H9 (cell line): ENCODE data around the gene METRN. TPM values are rescaled to one million over a fixed set of nuclear protein-coding genes. Genes with fewer than 3 reads are reported as not detected.
A peak's percentile ranks its signal among the peaks of the same experiment; 100 is the strongest.

Experiments
- DNase-seq: peaks from one replicate; pipeline ENCODE4 v3.0.0-alpha.2; 2017
- H2AFZ ChIP-seq: one replicate; pipeline ENCODE4 v1.6.1; 2013; ENCODE audit warnings: mild to moderate bottlenecking, low read length, control low read depth, moderate library complexity
- H2AK5ac ChIP-seq: 2 replicates; pipeline ENCODE4 v1.6.1; 2013; ENCODE audit warnings: low read length, control low read depth, mixed read lengths; ENCODE audit not compliant: insufficient read length
- H2BK120ac ChIP-seq: one replicate; pipeline ENCODE4 v1.6.1; 2013; ENCODE audit warnings: low read depth, mild to moderate bottlenecking, low read length, control low read depth, inconsistent platforms; ENCODE audit not compliant: poor library complexity, severe bottlenecking
- H2BK12ac ChIP-seq: 2 replicates; pipeline ENCODE4 v1.6.1; 2013; ENCODE audit warnings: low read length, control low read depth, mixed read lengths, low read depth; ENCODE audit not compliant: insufficient read length
- H2BK15ac ChIP-seq: 2 replicates; pipeline ENCODE4 v1.6.1; 2013; ENCODE audit warnings: low read depth, low read length, control low read depth
- H2BK20ac ChIP-seq: one replicate; pipeline ENCODE4 v1.6.1; 2013; ENCODE audit warnings: low read depth, mild to moderate bottlenecking, low read length, control low read depth, inconsistent platforms; ENCODE audit not compliant: poor library complexity, severe bottlenecking
- H2BK5ac ChIP-seq: 2 replicates; pipeline ENCODE4 v1.6.1; 2013; ENCODE audit warnings: low read length, control low read depth, mixed read lengths; ENCODE audit not compliant: insufficient read length
- H3K14ac ChIP-seq: 2 replicates; pipeline ENCODE4 v1.6.1; 2013; ENCODE audit warnings: low read length, control low read depth; ENCODE audit not compliant: insufficient read depth
- H3K18ac ChIP-seq: 2 replicates; pipeline ENCODE4 v1.6.1; 2013; ENCODE audit warnings: low read depth, mild to moderate bottlenecking, mixed read lengths, low read length, control low read depth; ENCODE audit not compliant: insufficient read length
- H3K23ac ChIP-seq: 2 replicates; pipeline ENCODE4 v1.6.1; 2013; ENCODE audit warnings: low read length, control low read depth, mixed read lengths, low read depth; ENCODE audit not compliant: insufficient read length
- H3K23me2 ChIP-seq: 2 replicates; pipeline ENCODE4 v1.6.1; 2013; ENCODE audit warnings: low read depth, mild to moderate bottlenecking, mixed read lengths, low read length, control low read depth; ENCODE audit not compliant: insufficient read length, poor library complexity, severe bottlenecking
- H3K27ac ChIP-seq: 2 replicates; pipeline ENCODE4 v1.5.1; 2013; ENCODE audit warnings: low read length, control low read depth, mixed read lengths, low read depth; ENCODE audit not compliant: insufficient read length
- H3K27me3 ChIP-seq: 2 replicates; pipeline ENCODE4 v1.6.1; 2013; ENCODE audit warnings: low read length, control low read depth, inconsistent platforms; ENCODE audit not compliant: insufficient read depth
- H3K4ac ChIP-seq: 2 replicates; pipeline ENCODE4 v1.6.1; 2013; ENCODE audit warnings: low read depth, mild to moderate bottlenecking, control low read depth, inconsistent platforms, low read length, moderate library complexity
- H3K4me1 ChIP-seq: 2 replicates; pipeline ENCODE4 v1.6.1; 2013; ENCODE audit warnings: low read length, control low read depth, inconsistent platforms; ENCODE audit not compliant: insufficient read depth
- H3K4me2 ChIP-seq: 2 replicates; pipeline ENCODE4 v1.6.1; 2013; ENCODE audit warnings: low read length, control low read depth, mixed read lengths; ENCODE audit not compliant: insufficient read length, insufficient read depth
- H3K56ac ChIP-seq: 2 replicates; pipeline ENCODE4 v1.6.1; 2013; ENCODE audit warnings: low read depth, mild to moderate bottlenecking, mixed read lengths, low read length, control low read depth; ENCODE audit not compliant: insufficient read length
- H3K79me1 ChIP-seq: 2 replicates; pipeline ENCODE4 v1.6.1; 2013; ENCODE audit warnings: low read depth, mild to moderate bottlenecking, moderate library complexity, low read length, control low read depth, inconsistent platforms; ENCODE audit not compliant: insufficient read depth, poor library complexity, severe bottlenecking
- H3K79me2 ChIP-seq: 2 replicates; pipeline ENCODE4 v1.6.1; 2013; ENCODE audit warnings: low read length, control low read depth, inconsistent platforms; ENCODE audit not compliant: insufficient read depth
- H3K9ac ChIP-seq: 2 replicates; pipeline ENCODE4 v1.6.1; 2013; ENCODE audit warnings: low read length, control low read depth, mixed read lengths; ENCODE audit not compliant: insufficient read length; ENCODE audit errors: extremely low read depth
- H3K9me3 ChIP-seq: one replicate; pipeline ENCODE4 v1.6.1; 2013; ENCODE audit warnings: low read depth, low read length, inconsistent platforms; ENCODE audit not compliant: control insufficient read depth
- H3T11ph ChIP-seq: one replicate; pipeline ENCODE4 v1.6.1; 2013; ENCODE audit warnings: mild to moderate bottlenecking, low read length, control low read depth, inconsistent platforms
- H4K20me1 ChIP-seq: one replicate; pipeline ENCODE4 v1.6.1; 2013; ENCODE audit not compliant: control insufficient read depth, insufficient read length, insufficient read depth
- H4K5ac ChIP-seq: 2 replicates; pipeline ENCODE4 v1.6.1; 2013; ENCODE audit warnings: low read depth, mild to moderate bottlenecking, mixed read lengths, low read length, control low read depth; ENCODE audit not compliant: insufficient read length
- H4K8ac ChIP-seq: replicated peaks from 2 replicates; pipeline ENCODE4 v1.6.1; 2013; ENCODE audit warnings: low read length, control low read depth, mixed read lengths, low read depth; ENCODE audit not compliant: insufficient read length
- H4K91ac ChIP-seq: 2 replicates; pipeline ENCODE4 v1.6.1; 2013; ENCODE audit warnings: low read depth, mild to moderate bottlenecking, moderate library complexity, mixed read lengths, low read length, control low read depth; ENCODE audit not compliant: insufficient read length
- H3K27ac Mint-ChIP-seq, 3 experiments: 2 replicates in 2 of 3; 3 replicates in 1 of 3; pipeline ENCODE4 v1.8.0; 2020 to 2021; ENCODE audit warnings: mixed read lengths in 3 of 3, mild to moderate bottlenecking in 1 of 3, moderate library complexity in 1 of 3
- H3K27me3 Mint-ChIP-seq: 2 replicates; pipeline ENCODE4 v1.8.0; 2021; ENCODE audit warnings: low read depth, mild to moderate bottlenecking, moderate library complexity, mixed read lengths
- H3K36me3 Mint-ChIP-seq, 3 experiments: 2 replicates in 2 of 3; 3 replicates in 1 of 3; pipeline ENCODE4 v1.8.0; 2020 to 2021; ENCODE audit warnings: low read depth in 3 of 3, mixed read lengths in 3 of 3; ENCODE audit not compliant: insufficient read depth in 1 of 3
- H3K4me1 Mint-ChIP-seq, 2 experiments: 2 replicates each; pipeline ENCODE4 v1.8.0; 2020; ENCODE audit warnings: mixed read lengths in 2 of 2
- H3K4me3 Mint-ChIP-seq, 2 experiments: 2 replicates in 1 of 2; 3 replicates in 1 of 2; pipeline ENCODE4 v1.8.0; 2020 to 2021; ENCODE audit warnings: mild to moderate bottlenecking in 2 of 2, mixed read lengths in 2 of 2, moderate library complexity in 1 of 2
- H3K9me3 Mint-ChIP-seq, 2 experiments: 2 replicates in 1 of 2; 3 replicates in 1 of 2; pipeline ENCODE4 v1.8.0; 2020; ENCODE audit warnings: mild to moderate bottlenecking in 2 of 2, mixed read lengths in 2 of 2, moderate library complexity in 1 of 2
- CTCF ChIP-seq: fragments of 200-600 bp; sonication (generic); conservative IDR thresholded peaks from 3 replicates; pipeline ENCODE4 v1.8.0; 2021; ENCODE audit warnings: antibody characterized with exemption, mild to moderate bottlenecking
- WGBS: extraction: QIAGEN DNeasy Blood & Tissue Kit; methylation state at CpG from one replicate; pipeline ENCODE4 v1.1.7; 2013; ENCODE audit warnings: missing lambda C conversion rate, low lambda C conversion rate, mixed read lengths; ENCODE audit not compliant: insufficient read length; ENCODE audit errors: extremely low coverage; 5-methylcytosine and 5-hydroxymethylcytosine counted together
- total RNA-seq: library from RNA; stranded (reverse); gene quantifications from 2 replicates; pipeline ENCODE4 v1.2.1, GENCODE V29; 2021

METRN gene
- total RNA-seq, 1 experiment from 2014 or later: 26.2 TPM

GRCh38 chr16:670485-671352 lies 44.2 kb upstream of the METRN start:
- Histone ChIP-seq H3K79me1 (no peaks in the 10 kb centered on the region), H3T11ph (no peak overlapping the region), H3K27ac (no peak overlapping the region), H2BK20ac (no peak overlapping the region), H2BK15ac (no peak overlapping the region), H2BK12ac (no peak overlapping the region), H4K8ac (no peak overlapping the region), H3K23ac (no peak overlapping the region), H4K20me1 (no peaks in the 10 kb centered on the region), H3K9ac (no peak overlapping the region), H3K4ac (no peak overlapping the region), H4K5ac (no peak overlapping the region), H2AK5ac (no peak overlapping the region), H2BK120ac (no peak overlapping the region), H3K14ac (no peak overlapping the region), H2AFZ (no peak overlapping the region), H3K23me2 (peaks cover 6% of the 10 kb centered on the region), H3K9me3 (no peaks in the 10 kb centered on the region), H3K18ac (no peak overlapping the region), H3K79me2 (no peaks in the 10 kb centered on the region; the same call in 1 of the 2 replicates), H3K4me2 (no peak overlapping the region), H2BK5ac (no peak overlapping the region), H3K4me1 (no peaks in the 10 kb centered on the region), H3K56ac (no peak overlapping the region), H3K27me3 (no peaks in the 10 kb centered on the region), H4K91ac (no peak overlapping the region)
- no peak for DNase-seq
- H3K4me1 Mint-ChIP-seq: peaks cover 9% of the 10 kb centered on the region in 2 experiments
- H3K9me3 Mint-ChIP-seq: no peaks in the 10 kb centered on the region
- H3K4me3 Mint-ChIP-seq: peak overlapping the region; percentile 37 to 65; a peak in 3 of 5 replicates
- H3K36me3 Mint-ChIP-seq: peaks cover 11 to 27% (median 27%) of the 10 kb centered on the region in 3 experiments; a peak in 6 of 7 replicates
- WGBS: no CpG with 5 or more reads among the region's 52 CpGs
- peaks cover 3% of the 10 kb centered on the region; the same call in 1 of the 2 replicates for H3K27me3 Mint-ChIP-seq
- TF ChIP-seq CTCF: no peak
- H3K27ac Mint-ChIP-seq: no peak overlapping the region
